ENCODE results near the gene MIF4GD.
A peak's percentile ranks its signal among the peaks of the same experiment; 100 is the strongest.
"Not testable (repeated sequence)": the region's sequence is repeated elsewhere in the genome, so short reads cannot be mapped to it uniquely, and the experiment has no call there.

MIF4GD gene

DNA sequence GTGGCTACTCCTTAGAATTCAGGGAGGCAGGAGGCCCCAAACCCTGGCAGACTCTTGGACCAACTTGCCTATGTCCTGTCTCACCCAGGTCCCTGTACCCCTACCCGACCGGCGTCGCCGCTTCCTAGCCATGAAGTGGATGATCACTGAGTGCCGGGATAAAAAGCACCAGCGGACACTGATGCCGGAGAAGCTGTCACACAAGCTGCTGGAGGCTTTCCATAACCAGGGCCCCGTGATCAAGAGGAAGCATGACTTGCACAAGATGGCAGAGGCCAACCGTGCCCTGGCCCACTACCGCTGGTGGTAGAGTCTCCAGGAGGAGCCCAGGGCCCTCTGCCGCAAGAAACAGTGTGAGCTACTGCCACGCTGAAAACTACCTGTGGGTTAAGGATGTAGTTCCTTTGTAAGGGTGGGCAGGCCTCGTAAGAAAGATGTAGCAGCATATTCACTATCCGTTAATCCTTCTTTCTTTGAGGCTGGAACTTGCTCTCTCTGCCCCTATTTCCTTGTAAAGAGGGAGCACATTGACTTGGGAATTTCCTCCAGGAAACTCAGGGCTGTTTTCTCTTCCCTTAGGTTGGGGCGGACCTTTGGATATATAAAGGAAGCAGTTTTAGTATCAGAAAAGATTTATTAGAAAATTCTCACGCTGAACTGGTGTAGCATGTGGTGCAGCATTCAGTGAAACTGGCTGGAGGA, 5.3 kb downstream of the MIF4GD start:
- TF ChIP-seq, protein P1, sequence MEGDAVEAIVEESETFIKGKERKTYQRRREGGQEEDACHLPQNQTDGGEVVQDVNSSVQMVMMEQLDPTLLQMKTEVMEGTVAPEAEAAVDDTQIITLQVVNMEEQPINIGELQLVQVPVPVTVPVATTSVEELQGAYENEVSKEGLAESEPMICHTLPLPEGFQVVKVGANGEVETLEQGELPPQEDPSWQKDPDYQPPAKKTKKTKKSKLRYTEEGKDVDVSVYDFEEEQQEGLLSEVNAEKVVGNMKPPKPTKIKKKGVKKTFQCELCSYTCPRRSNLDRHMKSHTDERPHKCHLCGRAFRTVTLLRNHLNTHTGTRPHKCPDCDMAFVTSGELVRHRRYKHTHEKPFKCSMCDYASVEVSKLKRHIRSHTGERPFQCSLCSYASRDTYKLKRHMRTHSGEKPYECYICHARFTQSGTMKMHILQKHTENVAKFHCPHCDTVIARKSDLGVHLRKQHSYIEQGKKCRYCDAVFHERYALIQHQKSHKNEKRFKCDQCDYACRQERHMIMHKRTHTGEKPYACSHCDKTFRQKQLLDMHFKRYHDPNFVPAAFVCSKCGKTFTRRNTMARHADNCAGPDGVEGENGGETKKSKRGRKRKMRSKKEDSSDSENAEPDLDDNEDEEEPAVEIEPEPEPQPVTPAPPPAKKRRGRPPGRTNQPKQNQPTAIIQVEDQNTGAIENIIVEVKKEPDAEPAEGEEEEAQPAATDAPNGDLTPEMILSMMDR (conservative IDR thresholded peaks at IDR 0.05; ENCODE audit: low read depth, low read length), result no peak
- no peak for DNase-seq (ENCODE audit: low read depth)
- H3K4me3 ChIP-seq (ENCODE audit: low read length), result no peak overlapping the region

GRCh38 chr17:75263055-75263454, 8.0 kb downstream of the MIF4GD start:
- no peak overlapping the region for H3K4me3 ChIP-seq (ENCODE audit: low read length)
- DNase-seq (ENCODE audit: low read depth), result no peak
- TF ChIP-seq, protein P1 (conservative IDR thresholded peaks at IDR 0.05; ENCODE audit: low read depth, low read length), result no peak

DNA sequence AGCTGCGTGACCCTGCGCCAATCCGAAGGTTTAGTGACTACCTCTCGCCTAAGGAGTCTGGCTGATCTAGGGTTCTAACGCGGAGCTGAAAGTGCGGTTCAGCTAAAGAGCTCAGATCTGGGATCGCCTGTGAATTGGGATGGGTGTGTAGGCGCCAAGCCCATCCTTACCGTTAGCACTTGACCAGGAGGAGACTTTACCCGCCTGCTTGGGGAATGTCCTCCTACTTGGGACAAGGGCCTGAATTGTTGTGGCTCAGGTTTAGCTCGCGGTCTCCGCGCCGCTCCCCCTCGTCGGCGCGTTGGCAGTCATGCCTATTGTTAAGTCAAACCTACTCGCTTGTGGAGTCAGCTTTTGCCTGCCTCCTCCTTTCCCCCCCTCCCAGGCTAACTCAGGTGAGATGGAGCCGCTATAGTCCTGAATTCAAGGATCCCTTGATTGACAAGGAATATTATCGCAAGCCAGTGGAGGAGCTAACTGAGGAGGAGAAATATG, 8.9 kb downstream of the MIF4GD start:
- H3K4me3 ChIP-seq (ENCODE audit: low read length), result peak overlapping the region; percentile 62
- no peak for DNase-seq (ENCODE audit: low read depth)
- TF ChIP-seq, protein P1 (conservative IDR thresholded peaks at IDR 0.05; ENCODE audit: low read depth, low read length), result no peak

- peak within 1 kb of the TSS; percentile 62 for H3K4me3 ChIP-seq (ENCODE audit: low read length)
- no peak for DNase-seq (ENCODE audit: low read depth)
- TF ChIP-seq, protein P1 (conservative IDR thresholded peaks at IDR 0.05; ENCODE audit: low read depth, low read length), result no peak
These were observed 9.5 kb downstream of the MIF4GD start, which contains the start of the genes GGA3 and MRPS7 for GRCh38 chr17:75261336-75262111. GGA3 (minus strand) TSS chr17:75261606; CDS start chr17:75261587, 19 bp downstream. MRPS7 (plus strand) TSS chr17:75261879; CDS start chr17:75261901, 22 bp downstream.

GRCh38 chr17:75260641-75261335, 10.2 kb downstream of the MIF4GD start:
- no peak for DNase-seq (ENCODE audit: low read depth)
- TF ChIP-seq, protein P1 (conservative IDR thresholded peaks at IDR 0.05; ENCODE audit: low read depth, low read length), result peak; percentile 13
- H3K4me3 ChIP-seq (ENCODE audit: low read length), result peak overlapping the region; percentile 62

DNA sequence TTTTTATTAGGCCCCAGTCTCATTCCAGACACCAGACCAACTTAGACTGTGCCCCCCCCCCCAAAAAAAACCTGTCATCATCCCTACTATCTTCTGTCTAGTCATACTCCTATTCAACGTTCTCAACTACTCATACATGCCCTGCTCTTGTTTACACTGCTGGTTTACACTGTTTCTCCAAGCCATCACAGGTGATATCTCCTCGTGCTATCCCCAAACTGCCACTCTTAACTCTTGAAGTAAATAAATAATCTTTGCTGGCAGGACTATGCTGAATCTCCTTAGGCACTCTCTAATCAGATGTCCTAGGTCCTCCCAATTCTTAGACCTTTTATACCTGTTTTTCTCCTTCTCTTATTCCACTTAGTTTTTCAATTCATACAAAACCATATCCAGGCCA, 13.8 kb downstream of the MIF4GD start:
- H3K4me3 ChIP-seq (ENCODE audit: low read length); DNase-seq (ENCODE audit: low read depth): not testable (repeated sequence)

GRCh38 chr17:75255954-75256698, 14.9 kb downstream of the MIF4GD start:
- DNase-seq (ENCODE audit: low read depth); H3K4me3 ChIP-seq (ENCODE audit: low read length): not testable (repeated sequence)
